IMR-90 (cell line): ENCODE data around the gene EBF4. TPM values are rescaled to one million over a fixed set of nuclear protein-coding genes. Genes with fewer than 3 reads are reported as not detected.

Experiments
- ATAC-seq: fragments of 200-7000 bp; cut with Tn5 transposase; 2 replicates; pipeline ENCODE4 v1.9.1; 2020; ENCODE audit warnings: low read depth, mild to moderate bottlenecking, moderate library complexity
- BruUV-seq: library from RNA; stranded (reverse); fragments of 400-500 nt; replicated peaks from 2 replicates; lab custom pipeline; 2021; lab: Mats Ljungman, UMichigan
- CTCF ChIA-PET: fragments of 300-600 bp; formaldehyde crosslinking; extraction: SDS; loops from one replicate; lab custom pipeline; 2021; ENCODE audit warnings: antibody characterized with exemption; lab: Yijun Ruan, JAX
- POLR2A ChIA-PET: fragments of 300-600 bp; sonication (Branson Sonifier 250); formaldehyde crosslinking; loops from one replicate; lab custom pipeline; 2022; ENCODE audit warnings: antibody characterized with exemption; ENCODE audit not compliant: unreplicated experiment; lab: Charles Lee
- DNase-seq: peaks from one replicate; pipeline ENCODE4 v3.0.0; 2013
- H2AFZ ChIP-seq: replicated peaks from 2 replicates; pipeline ENCODE3; 2013; ENCODE audit warnings: low read length, mild to moderate bottlenecking; ENCODE audit not compliant: poor library complexity
- H2AK5ac ChIP-seq: 2 replicates; pipeline ENCODE4 v1.6.1; 2013; ENCODE audit warnings: low read depth, low read length, inconsistent platforms
- H2AK9ac ChIP-seq: replicated peaks from 2 replicates; pipeline ENCODE3; 2013; ENCODE audit warnings: mild to moderate bottlenecking, low read depth, low read length, moderate library complexity; ENCODE audit not compliant: poor library complexity
- H2BK120ac ChIP-seq: 2 replicates; pipeline ENCODE4 v1.6.1; 2013; ENCODE audit warnings: low read depth, low read length, inconsistent platforms
- H2BK15ac ChIP-seq: 3 replicates; pipeline ENCODE4 v1.6.1; 2013; ENCODE audit warnings: low read depth, low read length, inconsistent platforms
- H2BK20ac ChIP-seq: 2 replicates; pipeline ENCODE4 v1.6.1; 2013; ENCODE audit warnings: low read depth, mild to moderate bottlenecking, inconsistent platforms, low read length, moderate library complexity
- H2BK5ac ChIP-seq: 2 replicates; pipeline ENCODE4 v1.6.1; 2013; ENCODE audit warnings: mild to moderate bottlenecking, low read depth, low read length, inconsistent platforms; ENCODE audit not compliant: poor library complexity, severe bottlenecking
- H3K14ac ChIP-seq: replicated peaks from 2 replicates; pipeline ENCODE4 v1.6.1; 2013; ENCODE audit warnings: low read depth, low read length, inconsistent platforms
- H3K18ac ChIP-seq: 2 replicates; pipeline ENCODE4 v1.6.1; 2013; ENCODE audit warnings: low read depth, low read length, control low read depth
- H3K23ac ChIP-seq: 2 replicates; pipeline ENCODE4 v1.6.1; 2013; ENCODE audit warnings: low read depth, low read length, inconsistent platforms
- H3K27ac ChIP-seq: 2 replicates; pipeline ENCODE4 v1.5.1; 2013; ENCODE audit warnings: mild to moderate bottlenecking, control low read depth, low read length; ENCODE audit not compliant: insufficient read depth
- H3K27me3 ChIP-seq: 2 replicates; pipeline ENCODE4 v1.6.1; 2013; ENCODE audit warnings: low read length; ENCODE audit not compliant: control insufficient read depth, insufficient read depth
- H3K36me3 ChIP-seq: 2 replicates; pipeline ENCODE4 v1.6.1; 2013; ENCODE audit warnings: low read length, mixed read lengths; ENCODE audit not compliant: control insufficient read depth, insufficient read depth
- H3K4ac ChIP-seq: 2 replicates; pipeline ENCODE4 v1.6.1; 2013; ENCODE audit warnings: low read depth, low read length, inconsistent platforms
- H3K4me1 ChIP-seq: 2 replicates; pipeline ENCODE4 v1.6.1; 2013; ENCODE audit warnings: low read length, mixed read lengths; ENCODE audit not compliant: control insufficient read depth, insufficient read depth
- H3K4me2 ChIP-seq: 2 replicates; pipeline ENCODE4 v1.6.1; 2013; ENCODE audit warnings: low read depth, mild to moderate bottlenecking, control low read depth, low read length, moderate library complexity
- H3K4me3 ChIP-seq: 2 replicates; pipeline ENCODE4 v1.5.1; 2013; ENCODE audit warnings: low read depth, mild to moderate bottlenecking, control low read depth, low read length, moderate library complexity; ENCODE audit not compliant: insufficient read depth
- H3K56ac ChIP-seq: 2 replicates; pipeline ENCODE4 v1.6.1; 2013; ENCODE audit warnings: low read length, inconsistent platforms; ENCODE audit not compliant: insufficient read depth; ENCODE audit errors: extremely low read depth
- H3K79me1 ChIP-seq, 2 experiments: 2 replicates each; pipeline ENCODE4 v1.6.1; 2013; ENCODE audit warnings: low read length in 2 of 2, inconsistent platforms in 1 of 2, low read depth in 1 of 2
- H3K9ac ChIP-seq: 2 replicates; pipeline ENCODE4 v1.6.1; 2013; ENCODE audit warnings: low read depth, low read length, control low read depth
- H3K9me1 ChIP-seq: 2 replicates; pipeline ENCODE4 v1.6.1; 2013; ENCODE audit warnings: low read length, inconsistent platforms; ENCODE audit not compliant: insufficient read depth
- H3K9me3 ChIP-seq: 2 replicates; pipeline ENCODE4 v1.6.1; 2013; ENCODE audit warnings: low read length; ENCODE audit not compliant: control insufficient read depth, insufficient read depth
- H4K20me1 ChIP-seq: 2 replicates; pipeline ENCODE4 v1.6.1; 2013; ENCODE audit warnings: low read length, inconsistent platforms; ENCODE audit not compliant: insufficient read depth
- H4K5ac ChIP-seq: 2 replicates; pipeline ENCODE4 v1.6.1; 2013; ENCODE audit warnings: mild to moderate bottlenecking, low read depth, low read length, control low read depth
- H4K8ac ChIP-seq, 2 experiments: 2 replicates each; pipeline ENCODE4 v1.6.1; 2013; ENCODE audit warnings: low read depth in 2 of 2, low read length in 2 of 2, control low read depth in 1 of 2, inconsistent platforms in 1 of 2
- H4K91ac ChIP-seq: 2 replicates; pipeline ENCODE4 v1.6.1; 2013; ENCODE audit warnings: low read depth, low read length, inconsistent platforms; ENCODE audit not compliant: insufficient read depth
- BHLHE40 ChIP-seq: fragments of 150-350 bp; IDR thresholded peaks from 2 replicates; pipeline ENCODE4 v1.6.1; 2016; ENCODE audit warnings: mild to moderate bottlenecking, low read depth, low read length
- CHD1 ChIP-seq: IDR thresholded peaks from 2 replicates; pipeline ENCODE4 v1.6.1; 2012; ENCODE audit warnings: low read depth, low read length, improper control_type of control experiment
- RFX5 ChIP-seq: IDR thresholded peaks from 2 replicates; pipeline ENCODE4 v1.8.0; 2012; ENCODE audit warnings: low read depth, mild to moderate bottlenecking, low read length, moderate library complexity
- WGBS, 2 experiments: methylation state at CpG; one replicate each; pipeline versions ENCODE4 v1.1.5 to v1.1.7; 2013; ENCODE audit warnings: missing lambda C conversion rate in 2 of 2; ENCODE audit not compliant: insufficient read length in 1 of 2; ENCODE audit errors: extremely low coverage in 2 of 2; 5-methylcytosine and 5-hydroxymethylcytosine counted together
- dilution Hi-C: fragments of 300-500 bp; cut with HindIII; formaldehyde crosslinking; loops from one replicate; pipeline ENCODE4 v1.14.3; 2018; ENCODE audit warnings: low sequenced_read_pairs; ENCODE audit not compliant: unreplicated experiment
- in situ Hi-C: fragments of 300-500 bp; cut with MboI; formaldehyde crosslinking; loops from 3 replicates; pipeline ENCODE4 v1.14.3; 2019; ENCODE audit warnings: low sequenced_read_pairs, inconsistent platforms, mixed read lengths
- intact Hi-C: fragments of 100-400 bp; cut with micrococcal nuclease; formaldehyde crosslinking; loops from 2 replicates; pipeline ENCODE4 v1.10.0; 2022
- polyA plus RNA-seq, 3 experiments: library from polyadenylated mRNA; depleted of rRNA; stranded (reverse); fragments of >200 nt; gene quantifications; 2 replicates each; pipeline ENCODE4 v1.2.3, GENCODE V29; 2012; ENCODE audit warnings: low replicate concordance in 1 of 3
- total RNA-seq: library from RNA; depleted of rRNA; stranded (reverse); fragments of >200 nt; gene quantifications from 2 replicates; pipeline ENCODE4 v1.2.3, GENCODE V29; 2012
- TF ChIP-seq, protein P1 (sequence below): fragments of 150-350 bp; IDR thresholded peaks from 2 replicates; pipeline ENCODE4 v1.6.1; 2016; ENCODE audit warnings: low read depth, mild to moderate bottlenecking, low read length, moderate library complexity, borderline replicate concordance

The EBF4 gene
- total and polyA plus RNA-seq, 2 of the 4 experiments (the other 2 are of a cell fraction): 0.18 to 1.1 TPM

DNA sequence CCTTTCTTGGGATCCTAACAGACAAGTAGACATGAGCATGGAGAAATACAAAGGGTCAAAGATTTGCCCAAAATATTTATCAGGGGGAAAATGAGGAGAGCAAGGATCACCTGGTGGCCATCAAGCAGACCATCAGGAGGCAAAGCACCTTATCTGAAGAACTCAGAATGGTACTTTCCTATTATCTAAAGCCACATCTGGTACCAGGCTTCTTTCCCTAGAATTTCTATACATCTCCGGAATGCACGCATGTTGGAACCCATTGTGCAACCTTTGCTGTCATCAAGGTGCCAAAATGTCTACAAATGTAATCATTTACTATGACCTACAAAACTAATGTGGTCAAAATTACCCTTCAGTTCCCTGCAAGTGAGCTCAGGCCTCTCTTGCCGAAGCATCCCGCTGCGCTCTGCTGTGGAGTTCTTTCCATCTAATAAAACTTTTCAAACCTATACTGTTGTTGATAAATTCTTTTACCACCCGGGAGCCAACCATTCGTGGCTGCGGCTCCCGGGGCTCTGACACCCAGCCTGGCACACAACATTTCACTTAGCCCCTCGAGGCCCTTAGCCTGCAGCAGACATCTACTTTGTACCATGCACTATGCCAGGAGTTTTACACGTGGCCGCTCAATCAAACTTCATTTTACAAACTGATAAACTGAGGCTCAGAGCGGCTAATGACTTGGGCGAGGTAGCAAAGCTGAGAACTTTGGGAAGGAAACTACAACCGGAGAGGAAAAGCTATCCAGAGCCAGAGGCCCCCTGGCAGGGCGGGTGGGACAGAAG lies 111.7 kb downstream of the EBF4 start:
- dilution Hi-C loops: no loop called here
- ATAC-seq: no peak
- WGBS, 2 experiments: 88% methylated on average over 6 of the region's 16 CpGs; no CpG with 5 or more reads in 1 of the 2 experiments

More for the DNA sequence above, 111.7 kb downstream of the EBF4 start:
- Histone ChIP-seq H2BK120ac (no peak overlapping the region), H2BK5ac (no peak overlapping the region), H3K9ac (no peak overlapping the region), H3K4ac (no peak overlapping the region), H2AK5ac (no peak overlapping the region), H4K8ac (no peak overlapping the region), H3K79me1 (no peaks in the 10 kb centered on the region), H2AK9ac (no peak overlapping the region), H3K9me3 (0 out of 2 replicates have a peak, but pooled peaks cover 9% of the 10 kb centered on the region), H3K4me3 (no peak overlapping the region), H3K23ac (no peak overlapping the region), H3K18ac (no peak overlapping the region), H3K27me3 (peaks cover 74% of the 10 kb centered on the region), H3K4me2 (no peak overlapping the region), H4K5ac (no peak overlapping the region), H3K4me1 (peaks cover 3% of the 10 kb centered on the region; the same call in 1 of the 2 replicates), H4K20me1 (no peaks in the 10 kb centered on the region), H3K14ac (no peak overlapping the region), H2BK15ac (no peak overlapping the region), H3K9me1 (peaks cover 3% of the 10 kb centered on the region; the same call in 1 of the 2 replicates), H3K27ac (no peak overlapping the region), H3K36me3 (no peaks in the 10 kb centered on the region), H3K56ac (no peak overlapping the region), H2BK20ac (no peak overlapping the region), H2AFZ (no peak overlapping the region), H4K91ac (no peak overlapping the region)
- no TSS peak for BruUV-seq
- no peak for TF ChIP-seq CHD1
- TF ChIP-seq RFX5: no peak
- TF ChIP-seq, protein P1, sequence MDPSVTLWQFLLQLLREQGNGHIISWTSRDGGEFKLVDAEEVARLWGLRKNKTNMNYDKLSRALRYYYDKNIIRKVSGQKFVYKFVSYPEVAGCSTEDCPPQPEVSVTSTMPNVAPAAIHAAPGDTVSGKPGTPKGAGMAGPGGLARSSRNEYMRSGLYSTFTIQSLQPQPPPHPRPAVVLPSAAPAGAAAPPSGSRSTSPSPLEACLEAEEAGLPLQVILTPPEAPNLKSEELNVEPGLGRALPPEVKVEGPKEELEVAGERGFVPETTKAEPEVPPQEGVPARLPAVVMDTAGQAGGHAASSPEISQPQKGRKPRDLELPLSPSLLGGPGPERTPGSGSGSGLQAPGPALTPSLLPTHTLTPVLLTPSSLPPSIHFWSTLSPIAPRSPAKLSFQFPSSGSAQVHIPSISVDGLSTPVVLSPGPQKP: no peak
- TF ChIP-seq BHLHE40: no peak
- in situ Hi-C loops (loop anchor here (25.0 kb wide), 1 partner anchor 692 kb away; the partner anchor contains the start of gene STK35), intact Hi-C loops (no loop called here)
- ChIA-PET POLR2A (no interaction called here), CTCF (no interaction called here)
- no peak for DNase-seq
